GM10266 (cell line): ENCODE measurements around the gene MARCHF2.

Experiments used
- DNase-seq: peaks from one replicate; pipeline ENCODE4 v3.0.0; 2012; ENCODE audit errors: extremely low spot score
- TF ChIP-seq, protein P1 (sequence below): IDR thresholded peaks from 2 replicates; pipeline ENCODE4 v1.5.1; 2012; ENCODE audit warnings: mild to moderate bottlenecking, low read depth; ENCODE audit not compliant: control insufficient read depth, insufficient read depth; ENCODE audit errors: missing control alignments

MARCHF2 gene

GRCh38 chr19:8477889-8478288 is 64.8 kb downstream of the MARCHF2 start:
- TF ChIP-seq, protein P1, sequence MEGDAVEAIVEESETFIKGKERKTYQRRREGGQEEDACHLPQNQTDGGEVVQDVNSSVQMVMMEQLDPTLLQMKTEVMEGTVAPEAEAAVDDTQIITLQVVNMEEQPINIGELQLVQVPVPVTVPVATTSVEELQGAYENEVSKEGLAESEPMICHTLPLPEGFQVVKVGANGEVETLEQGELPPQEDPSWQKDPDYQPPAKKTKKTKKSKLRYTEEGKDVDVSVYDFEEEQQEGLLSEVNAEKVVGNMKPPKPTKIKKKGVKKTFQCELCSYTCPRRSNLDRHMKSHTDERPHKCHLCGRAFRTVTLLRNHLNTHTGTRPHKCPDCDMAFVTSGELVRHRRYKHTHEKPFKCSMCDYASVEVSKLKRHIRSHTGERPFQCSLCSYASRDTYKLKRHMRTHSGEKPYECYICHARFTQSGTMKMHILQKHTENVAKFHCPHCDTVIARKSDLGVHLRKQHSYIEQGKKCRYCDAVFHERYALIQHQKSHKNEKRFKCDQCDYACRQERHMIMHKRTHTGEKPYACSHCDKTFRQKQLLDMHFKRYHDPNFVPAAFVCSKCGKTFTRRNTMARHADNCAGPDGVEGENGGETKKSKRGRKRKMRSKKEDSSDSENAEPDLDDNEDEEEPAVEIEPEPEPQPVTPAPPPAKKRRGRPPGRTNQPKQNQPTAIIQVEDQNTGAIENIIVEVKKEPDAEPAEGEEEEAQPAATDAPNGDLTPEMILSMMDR, result no peak
- no peak for DNase-seq

- no peak for DNase-seq
- TF ChIP-seq, protein P1, result no peak
These were observed 65.5 kb downstream of the MARCHF2 start for GRCh38 chr19:8478598-8478997.

DNA sequence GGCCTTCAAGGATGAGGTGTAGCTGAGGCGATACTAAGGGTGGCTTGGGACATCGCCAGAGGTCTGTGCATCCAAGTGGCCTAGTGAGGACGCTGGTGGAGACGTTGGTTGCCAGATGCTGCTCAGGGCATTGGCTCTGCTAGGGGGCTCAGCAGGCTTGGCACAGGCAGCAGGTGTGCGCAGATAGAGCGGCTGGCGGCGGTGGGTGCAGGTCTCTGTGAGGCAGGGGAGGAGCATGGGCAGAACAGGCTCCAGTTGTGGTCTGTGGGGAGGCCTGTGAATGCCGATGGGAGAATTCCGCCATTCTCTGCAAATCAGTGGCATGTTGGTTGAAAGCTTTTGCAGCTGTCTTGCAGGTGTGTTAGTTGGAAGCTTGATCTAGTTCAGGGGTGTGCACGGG is 68.1 kb downstream of the MARCHF2 start:
- DNase-seq, result no peak
- TF ChIP-seq, protein P1, result no peak

GRCh38 chr19:8481616-8482015 is 68.5 kb downstream of the MARCHF2 start:
- TF ChIP-seq, protein P1, result no peak
- no peak for DNase-seq

DNA sequence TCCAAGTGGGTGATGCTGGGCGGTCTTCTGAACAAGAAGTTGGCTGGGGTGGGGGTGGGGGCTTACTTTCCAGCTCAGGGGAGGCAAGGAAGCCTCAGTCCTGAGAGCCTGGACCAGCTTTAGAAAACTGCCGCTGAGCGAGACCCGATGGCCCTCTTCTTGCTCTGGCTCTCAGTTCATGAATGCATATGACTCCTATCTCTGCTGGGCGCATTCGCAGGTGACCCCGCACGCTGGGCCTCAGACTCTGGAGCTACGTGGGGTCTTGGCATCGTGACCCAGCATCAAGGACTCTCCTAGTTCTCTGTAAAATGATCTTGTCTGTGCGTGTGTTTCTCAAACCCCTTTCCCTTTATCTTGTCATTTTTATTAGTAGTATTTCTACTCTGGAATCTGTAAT is 69.6 kb downstream of the MARCHF2 start:
- no peak for DNase-seq
- TF ChIP-seq, protein P1, result no peak

GRCh38 chr19:8483165-8483564 is 70.1 kb downstream of the MARCHF2 start:
- TF ChIP-seq, protein P1, result no peak

GRCh38 chr19:8484331-8484894 is 71.3 kb downstream of the MARCHF2 start:
- peak; percentile 8 for DNase-seq
- TF ChIP-seq, protein P1, result no peak

More at GRCh38 chr19:8483165-8483564, 70.1 kb downstream of the MARCHF2 start:
- no peak for DNase-seq
